COLO668 (cell line): ENCODE data around the gene CILP.
"Not testable (repeated sequence)": the region's sequence is repeated elsewhere in the genome, so short reads cannot be mapped to it uniquely, and the experiment has no call there.

Experiments used
- DNase-seq: peaks from one replicate; lab custom pipeline; 2025; ENCODE audit not compliant: unreplicated experiment; lab: John Stamatoyannopoulos, UW

The CILP gene

GRCh38 chr15:65197337-65197645 is 14.0 kb downstream of the CILP start:
- DNase-seq: no peak

GRCh38 chr15:65196637-65197336 is 14.5 kb downstream of the CILP start:
- DNase-seq: no peak

DNA sequence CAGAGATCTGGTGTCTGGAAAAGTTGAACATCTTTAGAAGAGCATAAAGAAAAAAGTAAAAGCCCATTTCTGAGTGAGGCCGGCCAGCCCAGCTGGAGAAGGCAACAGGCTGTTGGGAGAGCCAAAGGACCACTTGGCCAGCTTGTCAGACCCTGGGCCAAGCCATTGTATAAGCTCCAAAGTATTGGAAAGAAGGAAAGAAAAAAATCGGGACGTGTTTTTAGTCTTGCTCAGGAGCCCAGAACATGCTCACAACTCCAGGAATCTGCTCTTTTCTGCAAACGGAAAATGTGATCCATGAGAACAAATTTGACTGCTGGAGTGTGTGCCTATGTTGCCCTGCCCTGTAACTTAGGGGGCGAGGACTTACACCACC is 15.7 kb downstream of the CILP start:
- no peak for DNase-seq

GRCh38 chr15:65194826-65195547 is 16.3 kb downstream of the CILP start:
- DNase-seq: no peak

DNA sequence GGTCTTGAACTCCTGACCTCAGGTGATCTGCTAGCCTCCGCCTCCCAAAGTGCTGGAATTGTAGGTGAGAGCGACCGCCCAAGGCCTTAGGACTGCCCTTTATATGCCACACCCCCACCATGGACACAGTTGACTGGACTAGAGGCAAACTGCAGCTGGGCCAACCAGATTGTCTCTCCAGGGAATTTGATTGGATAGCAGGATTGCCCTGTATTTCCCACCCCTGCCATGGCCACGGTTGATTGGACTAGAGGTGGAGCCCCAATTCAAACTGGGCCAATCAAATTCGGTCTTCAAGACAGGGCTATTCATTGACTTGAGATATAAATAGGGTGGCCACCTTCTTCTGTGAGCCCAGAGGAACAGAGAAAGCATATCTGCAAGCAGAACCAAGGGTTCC is 19.3 kb downstream of the CILP start:
- no peak for DNase-seq

- DNase-seq: no peak
Observed at GRCh38 chr15:65189102-65189740, 22.1 kb downstream of the CILP start.

DNA sequence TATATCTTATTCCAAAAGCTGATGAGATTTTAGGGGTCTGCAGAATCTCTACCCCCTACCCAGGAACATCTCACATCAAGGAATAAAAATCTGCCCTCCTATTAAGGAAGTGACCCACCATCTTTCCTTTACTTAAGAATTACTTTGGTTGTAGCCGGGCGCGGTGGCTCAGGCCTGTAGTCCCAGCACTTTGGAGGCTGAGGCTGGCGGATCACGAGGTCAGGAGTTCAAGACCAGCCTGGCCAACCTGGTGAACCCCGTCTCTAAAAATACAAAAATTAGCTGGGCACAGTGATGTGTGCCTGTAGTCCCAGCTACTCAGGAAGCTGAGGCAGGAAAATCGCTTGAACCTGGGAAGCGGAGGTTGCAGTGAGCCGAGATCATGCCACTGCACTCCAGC is 22.8 kb downstream of the CILP start:
- DNase-seq: not testable (repeated sequence)

DNA sequence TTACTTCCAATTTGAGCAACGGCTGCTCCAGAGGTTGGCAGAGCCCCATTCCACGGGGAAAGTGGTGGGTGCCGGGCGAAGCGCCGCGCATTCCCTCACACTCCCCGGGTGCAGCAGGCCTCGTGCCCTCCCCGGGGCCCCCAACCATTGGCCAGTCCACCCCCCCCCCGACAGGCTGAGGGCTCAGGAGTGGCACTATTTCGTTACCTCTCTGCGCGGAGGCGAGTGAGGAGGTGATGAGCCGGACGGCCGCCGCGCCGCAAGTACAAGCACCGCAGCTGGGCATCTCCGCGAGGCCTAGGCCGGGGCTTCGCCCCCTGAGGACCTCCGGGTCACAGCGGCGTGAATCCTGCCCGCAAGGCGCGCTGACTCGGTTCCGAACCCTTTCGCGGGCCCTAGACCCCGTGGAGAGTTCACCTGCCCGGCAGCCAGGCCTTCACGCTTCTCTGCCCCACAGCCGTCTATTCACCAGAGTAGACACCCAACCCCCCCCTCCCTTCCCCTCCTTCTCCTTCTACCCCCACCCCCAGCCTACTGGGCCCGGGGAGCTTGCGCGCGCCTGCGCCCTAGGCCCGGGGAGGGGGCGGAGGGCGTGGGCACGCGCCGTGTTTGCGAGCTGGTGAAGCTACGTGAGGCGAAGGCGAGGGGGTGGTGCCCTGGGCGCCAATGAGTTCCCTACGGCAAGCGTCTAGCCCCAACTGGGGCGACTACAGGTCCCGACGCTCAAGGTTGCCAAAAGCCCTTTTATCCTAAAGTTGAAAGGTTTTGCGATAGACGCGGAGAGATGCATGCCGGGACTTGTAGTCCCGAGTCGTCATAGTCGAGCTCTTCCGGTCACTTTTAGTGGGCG is 26.2 kb downstream of the CILP start, which contains the start of gene CLPX:
TSS of gene CLPX (minus strand) at position 475 of the 850 bp plus-strand sequence. CDS start at position 286, 189 bp downstream.
- DNase-seq: peak; percentile 92

- DNase-seq: peak; percentile 53
Observed at GRCh38 chr15:65184305-65184867, 26.9 kb downstream of the CILP start.

GRCh38 chr15:65183865-65184159 is 27.5 kb downstream of the CILP start:
- DNase-seq: no peak

- no peak for DNase-seq
Observed at GRCh38 chr15:65182538-65182937, 28.7 kb downstream of the CILP start.

- not testable (repeated sequence) for DNase-seq
Observed at GRCh38 chr15:65181582-65182353, 29.5 kb downstream of the CILP start.

- no peak for DNase-seq
Observed at GRCh38 chr15:65180167-65180566, 31.1 kb downstream of the CILP start.

DNA sequence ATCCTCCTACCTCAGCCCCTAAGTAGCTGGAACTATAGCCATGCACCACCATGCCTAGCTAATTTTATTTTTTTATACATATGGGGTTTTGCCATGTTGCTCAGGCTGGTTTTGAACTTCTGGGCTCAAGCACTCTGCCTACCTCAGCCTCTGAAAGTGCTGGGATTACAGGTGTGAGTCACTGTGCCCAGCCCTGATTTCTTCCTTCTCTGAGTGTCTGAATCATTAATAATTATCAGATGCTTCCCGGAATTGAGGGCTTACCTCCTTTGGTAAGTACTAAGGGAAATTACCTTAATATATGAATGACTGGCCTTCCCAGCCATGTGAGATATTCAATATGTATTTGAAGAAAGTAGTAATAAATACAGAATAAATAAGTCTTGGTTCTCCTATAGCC is 33.4 kb downstream of the CILP start:
- no peak for DNase-seq

DNA sequence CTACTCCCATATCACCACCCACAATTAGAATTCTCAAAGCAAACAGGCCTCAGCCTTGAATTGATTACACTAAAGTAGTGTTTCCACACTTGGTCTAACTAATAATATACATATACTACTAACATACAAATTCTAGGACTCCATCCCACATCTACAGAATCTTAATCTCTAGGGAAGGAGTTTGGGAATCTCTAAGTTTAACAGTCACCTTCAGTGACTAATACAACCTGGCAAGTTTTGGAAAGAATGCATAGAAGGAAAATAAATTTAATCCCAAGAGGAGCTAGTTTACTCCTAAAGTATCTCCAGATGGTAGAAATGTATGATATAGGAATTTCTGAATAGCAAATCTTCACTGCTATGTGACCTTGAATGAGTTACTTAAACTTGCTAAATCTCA is 35.2 kb downstream of the CILP start:
- no peak for DNase-seq

DNA sequence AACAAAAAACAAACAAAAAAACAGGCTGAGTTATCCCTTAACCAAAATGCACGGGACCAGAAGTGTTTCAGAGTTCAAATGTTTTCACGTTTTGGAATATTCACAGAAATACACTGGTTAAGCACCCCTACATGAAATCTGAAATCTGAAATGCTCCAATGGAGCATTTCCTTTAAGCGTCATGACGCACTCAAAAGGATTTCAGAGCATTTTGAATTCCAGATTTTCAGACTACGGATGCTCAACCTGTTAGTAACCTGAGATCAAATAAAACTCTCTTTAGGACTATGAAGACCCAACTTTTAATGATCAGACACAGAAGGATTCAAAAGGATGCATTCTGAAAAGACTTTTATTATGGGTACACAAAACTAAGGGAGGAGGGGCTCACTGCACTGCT is 35.8 kb downstream of the CILP start:
- DNase-seq: no peak

- DNase-seq: no peak
Observed at GRCh38 chr15:65174509-65174908, 36.8 kb downstream of the CILP start.

GRCh38 chr15:65172531-65172930 is 38.7 kb downstream of the CILP start:
- no peak for DNase-seq

DNA sequence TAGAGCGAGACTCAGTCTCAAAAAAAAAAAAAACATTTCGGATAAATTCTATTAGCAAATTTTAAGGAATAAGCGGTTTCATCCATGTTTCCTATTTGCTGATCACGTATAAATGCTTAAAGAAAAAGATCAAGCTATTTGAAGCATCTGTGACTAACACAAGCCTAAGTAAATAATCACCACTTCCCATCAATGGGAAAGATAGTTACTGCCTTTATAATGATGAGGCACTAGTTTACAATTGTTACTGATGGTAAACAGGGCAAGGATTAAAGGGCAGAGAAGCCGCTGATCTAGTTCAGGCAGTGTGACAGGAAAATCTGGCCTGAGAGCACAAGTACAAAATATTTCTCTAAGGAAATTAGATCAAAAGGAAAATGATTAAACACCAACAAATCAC is 39.8 kb downstream of the CILP start:
- no peak for DNase-seq

GRCh38 chr15:65165875-65166274 is 45.4 kb downstream of the CILP start:
- no peak for DNase-seq

DNA sequence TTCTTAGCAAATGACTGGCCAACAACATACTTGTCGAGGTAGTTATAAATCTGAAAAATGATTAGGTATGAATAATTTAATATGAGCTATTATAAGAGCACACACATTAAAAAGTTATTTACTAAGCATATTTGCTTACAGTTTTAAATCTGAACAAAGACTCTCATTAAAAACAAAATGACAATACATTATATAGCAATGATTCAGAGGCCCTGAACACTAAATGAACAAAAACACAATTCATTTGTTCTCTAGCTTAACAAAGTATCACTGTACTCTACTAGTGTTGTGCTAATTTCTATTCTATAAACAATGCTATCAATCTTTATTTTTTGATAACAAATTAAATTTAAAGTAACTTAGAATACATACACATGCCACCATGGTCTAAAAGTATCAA is 47.1 kb downstream of the CILP start:
- DNase-seq: no peak
